Subcutaneous adipose tissue (tissue), 4 donors: ENCODE measurements around the gene CEP350. TPM values are rescaled to one million over a fixed set of nuclear protein-coding genes. Genes with fewer than 3 reads are reported as not detected.

Experiments
- CTCF ChIP-seq: fragments of 450-650 bp; IDR thresholded peaks from one replicate; pipeline ENCODE4 v1.5.1; 2016; ENCODE audit warnings: low read depth, mild to moderate bottlenecking, control low read depth, antibody characterized with exemption, moderate library complexity
- total RNA-seq, 4 donors: library from RNA; depleted of rRNA; stranded (reverse); fragments of >200 nt; gene quantifications; one replicate each; pipeline ENCODE4 v1.1.0, GENCODE V29; 2016

The CEP350 gene
- total RNA-seq, 4 donors from 2014 or later, result 77.2 to 136 (median 103) TPM

DNA sequence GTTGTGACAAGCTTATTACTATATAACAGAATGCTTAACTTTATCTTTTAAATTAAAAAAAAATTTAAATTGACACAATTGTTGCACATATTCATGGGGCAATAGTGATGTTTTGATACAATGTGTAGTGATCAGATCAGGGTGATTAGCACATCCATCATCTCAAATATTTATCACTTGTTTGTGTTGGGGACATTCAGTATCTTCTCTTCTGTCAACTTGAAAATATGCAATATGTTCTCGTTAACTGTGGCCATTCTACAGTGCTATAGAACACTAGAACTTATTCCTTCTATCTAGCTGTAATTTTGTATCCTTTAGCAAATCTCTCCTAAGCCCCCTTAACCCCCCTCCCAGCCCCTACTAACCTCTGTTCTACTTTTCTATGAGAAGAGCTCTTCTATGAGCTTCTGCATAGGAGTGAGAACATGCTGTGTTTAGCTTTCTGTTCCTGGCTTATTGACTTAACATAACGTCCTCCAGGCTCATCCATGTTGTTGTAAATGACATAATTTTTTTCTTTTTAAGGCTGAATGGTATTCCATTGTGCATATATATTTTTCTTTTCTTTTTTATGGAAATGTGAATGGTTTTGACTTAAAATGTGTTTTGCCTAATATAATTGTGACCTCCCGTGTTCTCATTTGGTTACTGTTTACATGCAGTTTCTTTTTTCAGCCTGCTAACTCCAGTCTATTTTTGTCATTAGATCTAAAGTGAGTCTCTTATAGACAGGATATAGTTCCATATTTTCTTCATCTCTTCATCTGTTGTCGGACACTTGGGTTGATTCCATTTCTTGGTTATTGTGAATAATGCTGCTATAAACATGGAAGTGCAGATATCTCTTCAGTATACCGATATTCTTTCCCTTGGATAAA, 23.8 kb downstream of the CEP350 start:
- TF ChIP-seq CTCF, result no peak

- TF ChIP-seq CTCF, result no peak
These were observed 29.5 kb downstream of the CEP350 start for GRCh38 chr1:179984101-179984500.

DNA sequence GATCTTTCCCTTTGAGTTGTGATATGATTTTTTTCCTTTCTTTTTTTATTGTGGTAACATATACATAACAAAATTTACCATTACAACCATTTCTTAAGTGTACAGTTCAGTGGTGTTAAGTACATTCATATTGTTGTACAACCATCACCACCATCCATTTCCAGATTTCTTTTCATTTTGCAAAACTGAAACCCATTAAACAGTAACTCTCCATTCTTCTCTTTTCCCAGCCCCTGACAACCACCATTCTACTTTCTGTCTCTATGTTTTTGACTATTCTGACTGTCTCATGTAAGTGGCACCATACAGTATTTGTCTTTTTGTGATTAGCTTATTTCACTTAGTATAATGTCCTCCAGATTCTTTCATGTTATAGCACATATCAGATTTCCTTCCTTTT, 30.3 kb downstream of the CEP350 start:
- no peak for TF ChIP-seq CTCF

GRCh38 chr1:179990847-179991246, 36.2 kb downstream of the CEP350 start:
- TF ChIP-seq CTCF, result no peak

GRCh38 chr1:179995576-179995975, 41.0 kb downstream of the CEP350 start:
- TF ChIP-seq CTCF, result no peak

DNA sequence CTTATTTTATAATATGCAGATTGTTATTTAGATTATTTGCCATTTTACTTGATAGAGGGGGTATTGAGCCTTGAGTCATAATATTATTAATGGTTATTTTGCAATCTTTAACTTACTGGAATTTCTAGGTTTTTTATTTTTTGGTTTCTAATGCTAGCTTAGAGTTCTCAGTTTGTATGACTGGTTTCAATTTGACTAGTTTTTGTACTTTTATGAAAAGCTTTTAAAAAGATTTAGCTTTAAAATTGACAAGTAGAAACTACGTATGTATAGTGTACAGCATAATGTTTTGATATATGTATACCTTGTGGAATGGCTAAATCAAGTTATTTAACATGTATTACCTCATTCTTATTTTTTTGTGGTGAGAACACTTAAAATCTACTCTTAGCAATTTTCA, 41.5 kb downstream of the CEP350 start:
- no peak for TF ChIP-seq CTCF

DNA sequence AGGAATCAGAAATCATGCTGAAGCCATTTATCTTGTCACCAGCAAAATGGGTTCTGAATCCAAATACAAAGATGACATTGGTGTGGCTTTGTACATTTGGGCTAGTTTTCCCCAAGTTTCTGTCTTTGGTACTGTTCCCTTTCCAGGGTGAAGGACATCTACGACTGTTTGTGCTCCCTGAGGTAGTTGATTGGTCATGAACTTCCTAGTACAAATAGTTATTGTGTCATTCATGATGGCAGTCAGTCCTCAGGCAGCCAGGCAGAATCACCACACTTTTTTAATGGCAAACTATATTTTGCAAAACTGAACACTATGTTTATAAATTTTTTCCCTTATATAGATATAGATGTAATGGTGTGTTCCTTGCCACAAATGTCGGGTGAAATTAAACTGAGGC, 46.0 kb downstream of the CEP350 start:
- TF ChIP-seq CTCF, result no peak
